SK-N-SH (cell line): ENCODE results near the gene ZSWIM7. TPM values are rescaled to one million over a fixed set of nuclear protein-coding genes. Genes with fewer than 3 reads are reported as not detected.

Experiments
- CTCF ChIA-PET: fragments of 300-600, 350-600 bp; formaldehyde crosslinking; extraction: SDS; loops from one replicate; lab custom pipeline; 2021; lab: Yijun Ruan, JAX
- POLR2A ChIA-PET: fragments of 350-600 bp; sonication (Branson Sonifier 250); formaldehyde crosslinking; extraction: SDS; loops from one replicate; lab custom pipeline; 2020; ENCODE audit warnings: antibody characterized with exemption, inconsistent platforms; lab: Yijun Ruan, JAX
- DNase-seq: peaks from one replicate; pipeline ENCODE4 v3.0.0; 2012
- H2AFZ ChIP-seq: fragments of 200-600 bp; sonication (generic); 2 replicates; pipeline ENCODE4 v1.8.1; 2016; ENCODE audit warnings: antibody characterized with exemption, mild to moderate bottlenecking, low read depth
- H3F3A ChIP-seq: fragments of 200-600 bp; sonication (generic); replicated peaks from 2 replicates; pipeline ENCODE3; 2016; ENCODE audit warnings: antibody characterized with exemption, mild to moderate bottlenecking; ENCODE audit not compliant: insufficient read depth
- H3K27ac ChIP-seq, 2 experiments: fragments of 200-500 bp in 1 of 2; fragments of 200-600 bp in 1 of 2; sonication (Bioruptor generic) in 1 of 2; sonication (generic), shearing (Covaris generic) in 1 of 2; 2 replicates each; pipeline versions ENCODE4 v1.5.1 to v1.6.1; 2014 to 2016; ENCODE audit warnings: low read depth in 2 of 2, inconsistent platforms in 1 of 2, low read length in 1 of 2, mild to moderate bottlenecking in 1 of 2, mixed read lengths in 1 of 2
- H3K27me3 ChIP-seq: fragments of 200-600 bp; sonication (generic), shearing (Covaris generic); 2 replicates; pipeline ENCODE4 v1.6.1; 2016; ENCODE audit warnings: mixed run types; ENCODE audit not compliant: insufficient read depth
- H3K36me3 ChIP-seq, 2 experiments: fragments of 200-500 bp in 1 of 2; fragments of 200-600 bp in 1 of 2; sonication (Bioruptor generic) in 1 of 2; sonication (generic) in 1 of 2; replicated peaks in 1 of 2; 2 replicates each; pipeline versions ENCODE3 to v1.5.1; 2014 to 2016; ENCODE audit warnings: low read length in 1 of 2, mild to moderate bottlenecking in 1 of 2; ENCODE audit not compliant: insufficient read depth in 2 of 2, control insufficient read depth in 1 of 2
- H3K4me1 ChIP-seq, 2 experiments: fragments of 200-500 bp in 1 of 2; fragments of 200-600 bp in 1 of 2; sonication (Bioruptor generic) in 1 of 2; sonication (generic), shearing (Covaris generic) in 1 of 2; 2 replicates each; pipeline versions ENCODE4 v1.5.1 to v1.6.1; 2014 to 2016; ENCODE audit warnings: low read depth in 1 of 2, low read length in 1 of 2, mixed run types in 1 of 2; ENCODE audit not compliant: insufficient read depth in 2 of 2, control insufficient read depth in 1 of 2
- H3K4me2 ChIP-seq: fragments of 200-600 bp; sonication (generic), shearing (Covaris generic); 2 replicates; pipeline ENCODE4 v1.6.1; 2017; ENCODE audit warnings: mixed run types
- H3K4me3 ChIP-seq, 2 experiments: fragments of 200-500 bp in 1 of 2; fragments of 200-600 bp in 1 of 2; sonication (Bioruptor generic) in 1 of 2; sonication (generic), shearing (Covaris generic) in 1 of 2; 2 replicates each; pipeline versions ENCODE4 v1.5.1 to v1.8.1; 2014 to 2016; ENCODE audit warnings: low read depth in 2 of 2, inconsistent platforms in 1 of 2, low read length in 1 of 2, mild to moderate bottlenecking in 1 of 2, mixed read lengths in 1 of 2, moderate library complexity in 1 of 2
- H3K79me2 ChIP-seq: fragments of 200-600 bp; sonication (generic); 2 replicates; pipeline ENCODE4 v1.8.1; 2017; ENCODE audit warnings: mild to moderate bottlenecking; ENCODE audit not compliant: insufficient read depth
- H3K9ac ChIP-seq: fragments of 200-600 bp; sonication (generic); 2 replicates; pipeline ENCODE4 v1.6.1; 2017; ENCODE audit warnings: mixed run types
- H3K9me2 ChIP-seq: fragments of 200-600 bp; sonication (generic); 2 replicates; pipeline ENCODE4 v1.6.1; 2017; ENCODE audit warnings: mixed run types
- H3K9me3 ChIP-seq: fragments of 200-600 bp; sonication (generic); 2 replicates; pipeline ENCODE4 v1.6.1; 2017; ENCODE audit warnings: mixed run types, mild to moderate bottlenecking, moderate library complexity
- H4K20me1 ChIP-seq: fragments of 200-600 bp; sonication (generic); 2 replicates; pipeline ENCODE4 v1.6.1; 2017; ENCODE audit warnings: mild to moderate bottlenecking, mixed run types; ENCODE audit not compliant: insufficient read depth
- CTCF ChIP-seq: fragments of 200-600 bp; sonication (generic); IDR thresholded peaks from 2 replicates; pipeline ENCODE4 v1.6.1; 2017; ENCODE audit warnings: antibody characterized with exemption, mild to moderate bottlenecking, moderate library complexity
- EP300 ChIP-seq, 2 experiments: IDR thresholded peaks; 2 replicates each; pipeline versions ENCODE4 v1.4.0 to v1.6.1; 2012; ENCODE audit warnings: borderline replicate concordance in 1 of 2, low read depth in 1 of 2, low read length in 1 of 2
- FOXJ3 ChIP-seq: sonication (generic); formaldehyde crosslinking; IDR thresholded peaks from 2 replicates; pipeline ENCODE4 v1.5.1; 2020; ENCODE audit warnings: mild to moderate bottlenecking, missing genetic modification reagents
- GATA2 ChIP-seq: sonication (generic); formaldehyde crosslinking; IDR thresholded peaks from 2 replicates; pipeline ENCODE4 v1.5.0; 2020; ENCODE audit warnings: mild to moderate bottlenecking, missing genetic modification reagents
- NFIC ChIP-seq: IDR thresholded peaks from 2 replicates; pipeline ENCODE4 v1.4.0; 2012; ENCODE audit warnings: borderline replicate concordance
- REST ChIP-seq: IDR thresholded peaks from 2 replicates; pipeline ENCODE4 v1.6.1; 2012; ENCODE audit warnings: mild to moderate bottlenecking, low read depth, low read length, moderate library complexity
- RFX5 ChIP-seq: IDR thresholded peaks from 2 replicates; pipeline ENCODE4 v1.6.1; 2012; ENCODE audit warnings: mild to moderate bottlenecking, improper control_type of control experiment, low read length
- TAF1 ChIP-seq: IDR thresholded peaks from 2 replicates; pipeline ENCODE4 v1.6.1; 2012; ENCODE audit warnings: low read depth, mild to moderate bottlenecking, low read length, moderate library complexity, borderline replicate concordance
- TCF12 ChIP-seq: IDR thresholded peaks from 2 replicates; pipeline ENCODE4 v1.4.0; 2012
- USF2 ChIP-seq: fragments of 150-350 bp; IDR thresholded peaks from 2 replicates; pipeline ENCODE4 v1.6.1; 2017; ENCODE audit warnings: antibody characterized with exemption, low read length, low read depth, borderline replicate concordance
- WGBS: methylation state at CpG from one replicate; pipeline ENCODE4 v1.1.6; 2017; ENCODE audit warnings: low lambda C conversion rate; 5-methylcytosine and 5-hydroxymethylcytosine counted together
- polyA plus RNA-seq, 3 experiments: library from polyadenylated mRNA; depleted of rRNA; stranded (reverse); fragments of >200 nt; gene quantifications; 2 replicates each; pipeline ENCODE4 v1.2.3, GENCODE V29; 2012
- TF ChIP-seq, protein P1 (sequence below): IDR thresholded peaks from 2 replicates; pipeline ENCODE4 v1.4.0; 2012; ENCODE audit warnings: low read depth, borderline replicate concordance

ZSWIM7 gene
- polyA plus RNA-seq, 1 of the 3 experiments (the other 2 are of a cell fraction) = 63.3 TPM

DNA sequence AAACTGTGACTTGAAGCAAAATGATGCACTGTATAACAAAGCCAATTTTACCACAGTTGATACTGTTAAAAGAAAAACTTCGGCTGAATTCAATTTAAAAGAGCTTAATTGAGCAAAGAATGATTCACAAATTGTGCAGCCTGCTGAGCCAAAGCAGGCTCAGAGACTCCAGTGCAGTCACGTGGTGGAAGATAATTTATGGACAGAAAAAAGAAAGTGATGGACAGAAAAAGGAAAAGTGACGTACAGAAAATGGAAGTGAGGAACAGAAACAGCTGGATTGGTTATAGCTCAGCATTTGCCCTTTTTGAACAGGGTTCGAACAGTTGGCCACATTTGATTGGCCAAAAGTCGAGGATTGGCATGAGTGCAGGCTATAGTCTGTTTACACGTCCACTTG is 25.7 kb downstream of the ZSWIM7 start:
- Histone ChIP-seq H3K9me2 (no peaks in the 10 kb centered on the region), H3K9ac (no peak overlapping the region), H4K20me1 (no peaks in the 10 kb centered on the region), H3K4me1 (no peaks in the 10 kb centered on the region; a peak in 1 of 4 replicates), H3K4me2 (no peak overlapping the region), H3K4me3 (no peak overlapping the region), H3K27me3 (no peaks in the 10 kb centered on the region), H3K27ac (no peak overlapping the region), H3K36me3 (peaks cover 16 to 18% of the 10 kb centered on the region in 2 experiments), H3F3A (peaks cover 5% of the 10 kb centered on the region), H2AFZ (no peak overlapping the region), H3K9me3 (no peaks in the 10 kb centered on the region), H3K79me2 (no peaks in the 10 kb centered on the region)
- ChIA-PET POLR2A (no interaction called here), CTCF (interaction anchor here (1.1 to 1.5 kb wide), 3 partner anchors 9 to 29 kb away, joined by 3 to 5 read pairs (median 4); partner anchors contain the start of gene ADORA2B)
- WGBS = 71% methylated on average over 6 of the region's 6 CpGs
- no peak for TF ChIP-seq FOXJ3 (CRISPR knock-in tag)
- TF ChIP-seq TCF12 = no peak
- TF ChIP-seq, protein P1, sequence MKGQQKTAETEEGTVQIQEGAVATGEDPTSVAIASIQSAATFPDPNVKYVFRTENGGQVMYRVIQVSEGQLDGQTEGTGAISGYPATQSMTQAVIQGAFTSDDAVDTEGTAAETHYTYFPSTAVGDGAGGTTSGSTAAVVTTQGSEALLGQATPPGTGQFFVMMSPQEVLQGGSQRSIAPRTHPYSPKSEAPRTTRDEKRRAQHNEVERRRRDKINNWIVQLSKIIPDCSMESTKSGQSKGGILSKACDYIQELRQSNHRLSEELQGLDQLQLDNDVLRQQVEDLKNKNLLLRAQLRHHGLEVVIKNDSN = peak; percentile 26; the same call in 1 of the 2 replicates
- DNase-seq = no peak

DNA sequence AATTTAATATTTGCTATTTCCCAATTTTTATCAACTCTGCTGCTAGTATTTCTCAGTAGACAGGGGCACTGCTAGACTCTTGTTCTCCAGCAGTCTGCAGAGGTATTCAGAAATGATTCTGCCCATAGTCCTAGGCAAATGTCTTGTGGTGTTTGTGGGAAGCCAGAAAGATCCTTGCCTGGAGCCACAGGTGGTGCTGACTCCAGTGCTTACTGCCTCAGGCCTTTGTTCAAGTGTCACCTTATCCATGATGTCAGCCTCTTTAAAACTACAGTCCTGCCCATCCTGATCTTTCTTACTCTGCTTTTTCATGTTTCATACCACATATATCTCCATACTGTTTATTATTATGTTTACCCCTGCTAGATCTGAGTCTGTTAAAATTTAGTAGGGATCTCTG is 26.5 kb downstream of the ZSWIM7 start:
- Histone ChIP-seq H2AFZ (no peak overlapping the region), H3K4me1 (no peaks in the 10 kb centered on the region; a peak in 1 of 4 replicates), H3K27ac (no peak overlapping the region), H3K4me3 (no peak overlapping the region), H3K9ac (no peak overlapping the region), H4K20me1 (no peaks in the 10 kb centered on the region), H3K4me2 (no peak overlapping the region), H3F3A (peaks cover 5% of the 10 kb centered on the region), H3K9me2 (no peaks in the 10 kb centered on the region), H3K36me3 (peaks cover 12 to 16% of the 10 kb centered on the region in 2 experiments), H3K27me3 (no peaks in the 10 kb centered on the region), H3K79me2 (no peaks in the 10 kb centered on the region), H3K9me3 (no peaks in the 10 kb centered on the region)
- TF ChIP-seq RFX5 (no peak), REST (no peak), CTCF (no peak), NFIC (no peak), USF2 (no peak), GATA2 (CRISPR knock-in tag) (no peak), EP300 (IDR thresholded peaks at IDR 0.05; ENCODE audit: borderline replicate concordance in 1 of 2, low read depth in 1 of 2, low read length in 1 of 2) (no peak), TCF12 (no peak), TAF1 (no peak)
- no peak for DNase-seq
- ChIA-PET POLR2A (no interaction called here), CTCF (interaction anchor here (1.1 kb wide), 1 partner anchor 28 kb away, joined by 3 read pairs; the partner anchor contains the start of gene ADORA2B)
